Trophoblast cell (in vitro differentiated cells and primary cell): ENCODE results near the gene GRAMD1A.

ENCODE experiments used
- DNase-seq, 2 donors: peaks; one replicate each; pipeline ENCODE4 v3.0.0-alpha.2; 2016
- H2AFZ ChIP-seq: 2 replicates; pipeline ENCODE4 v1.6.1; 2013; ENCODE audit warnings: low read length, moderate library complexity, mild to moderate bottlenecking; ENCODE audit not compliant: insufficient read depth, poor library complexity
- H2AK5ac ChIP-seq: 2 replicates; pipeline ENCODE4 v1.6.1; 2013; ENCODE audit warnings: mild to moderate bottlenecking, low read length
- H2BK120ac ChIP-seq: 2 replicates; pipeline ENCODE4 v1.6.1; 2013; ENCODE audit warnings: low read length, mild to moderate bottlenecking, moderate library complexity; ENCODE audit not compliant: insufficient read depth, poor library complexity
- H2BK12ac ChIP-seq: 2 replicates; pipeline ENCODE4 v1.6.1; 2013; ENCODE audit warnings: mild to moderate bottlenecking, low read length, moderate library complexity
- H2BK5ac ChIP-seq: 2 replicates; pipeline ENCODE4 v1.6.1; 2013; ENCODE audit warnings: low read length, low read depth, moderate library complexity, mild to moderate bottlenecking; ENCODE audit not compliant: poor library complexity
- H3K14ac ChIP-seq: 2 replicates; pipeline ENCODE4 v1.6.1; 2013; ENCODE audit warnings: mild to moderate bottlenecking, low read length
- H3K18ac ChIP-seq: 2 replicates; pipeline ENCODE4 v1.6.1; 2013; ENCODE audit warnings: mild to moderate bottlenecking, low read length
- H3K23ac ChIP-seq: 2 replicates; pipeline ENCODE4 v1.6.1; 2013; ENCODE audit warnings: low read length
- H3K27ac ChIP-seq: 2 replicates; pipeline ENCODE4 v1.5.1; 2013; ENCODE audit warnings: low read depth, mild to moderate bottlenecking, inconsistent platforms, low read length, moderate library complexity
- H3K27me3 ChIP-seq: 2 replicates; pipeline ENCODE4 v1.6.1; 2013; ENCODE audit warnings: inconsistent platforms, mild to moderate bottlenecking, low read length, moderate library complexity; ENCODE audit not compliant: insufficient read depth
- H3K36me3 ChIP-seq, 2 experiments: 1 replicate in 1 of 2; 2 replicates in 1 of 2; pipeline ENCODE4 v1.6.1; 2013; ENCODE audit warnings: low read length in 2 of 2, mild to moderate bottlenecking in 2 of 2, moderate library complexity in 1 of 2; ENCODE audit not compliant: insufficient read depth in 2 of 2, control insufficient read depth in 1 of 2
- H3K4ac ChIP-seq: 2 replicates; pipeline ENCODE4 v1.6.1; 2013; ENCODE audit warnings: low read depth, mild to moderate bottlenecking, low read length, moderate library complexity
- H3K4me1 ChIP-seq, 2 experiments: 1 replicate in 1 of 2; 2 replicates in 1 of 2; pipeline ENCODE4 v1.6.1; 2013; ENCODE audit warnings: low read length in 2 of 2, mild to moderate bottlenecking in 2 of 2, moderate library complexity in 1 of 2; ENCODE audit not compliant: insufficient read depth in 2 of 2, control insufficient read depth in 1 of 2
- H3K4me2 ChIP-seq: 2 replicates; pipeline ENCODE4 v1.6.1; 2013; ENCODE audit warnings: inconsistent platforms, mild to moderate bottlenecking, low read length, moderate library complexity
- H3K4me3 ChIP-seq: 2 replicates; pipeline ENCODE4 v1.5.1; 2013; ENCODE audit warnings: mild to moderate bottlenecking, low read depth, low read length, inconsistent platforms
- H3K79me1 ChIP-seq: one replicate; pipeline ENCODE4 v1.6.1; 2013; ENCODE audit warnings: low read length
- H3K79me2 ChIP-seq: 2 replicates; pipeline ENCODE4 v1.6.1; 2013; ENCODE audit warnings: low read length, mild to moderate bottlenecking; ENCODE audit not compliant: control insufficient read depth, insufficient read depth, poor library complexity
- H3K9ac ChIP-seq: 2 replicates; pipeline ENCODE4 v1.6.1; 2013; ENCODE audit warnings: mild to moderate bottlenecking, low read length
- H3K9me3 ChIP-seq: 2 replicates; pipeline ENCODE4 v1.6.1; 2013; ENCODE audit warnings: low read depth, mild to moderate bottlenecking, control low read depth, inconsistent platforms, low read length; ENCODE audit not compliant: insufficient read depth
- H4K12ac ChIP-seq: 2 replicates; pipeline ENCODE4 v1.6.1; 2013; ENCODE audit warnings: low read depth, mild to moderate bottlenecking, low read length, moderate library complexity
- H4K8ac ChIP-seq: 2 replicates; pipeline ENCODE4 v1.6.1; 2013; ENCODE audit warnings: low read depth, mild to moderate bottlenecking, low read length, moderate library complexity
- H4K91ac ChIP-seq: one replicate; pipeline ENCODE4 v1.6.1; 2013; ENCODE audit warnings: low read depth, mild to moderate bottlenecking, low read length, moderate library complexity
- WGBS: extraction: QIAGEN DNeasy Blood & Tissue Kit; methylation state at CpG from one replicate; pipeline ENCODE4 v1.1.7; 2013; ENCODE audit warnings: missing lambda C conversion rate; ENCODE audit not compliant: insufficient read length, insufficient coverage; ENCODE audit errors: extremely low coverage; 5-methylcytosine and 5-hydroxymethylcytosine counted together

GRAMD1A gene

DNA sequence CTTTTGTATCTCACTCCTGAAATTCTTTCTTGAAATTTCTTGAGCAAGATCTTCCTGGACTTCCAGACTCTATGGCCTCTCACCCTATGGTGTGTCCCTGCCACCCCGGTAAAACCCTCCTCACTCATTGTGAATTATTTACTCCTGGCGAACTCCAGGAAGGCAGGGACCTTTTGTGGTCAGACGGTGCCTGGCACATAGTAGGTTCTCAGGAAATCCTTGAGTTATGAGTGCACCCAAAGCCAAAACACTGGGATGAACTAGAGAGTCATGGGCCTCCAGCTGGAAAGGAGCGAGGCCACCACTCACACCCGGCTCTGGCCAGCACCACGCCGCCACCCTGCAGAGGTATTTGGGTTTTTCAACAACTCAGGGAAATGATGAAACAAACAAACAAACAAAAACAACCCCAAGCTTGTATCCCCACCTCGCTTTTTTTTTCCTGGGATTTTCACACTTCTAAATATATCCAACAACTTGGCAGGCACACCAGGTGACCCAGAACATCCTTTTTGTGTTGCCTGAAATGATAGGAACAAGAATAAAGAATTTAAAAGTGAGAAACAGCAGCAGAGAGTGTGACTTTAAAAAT is 52.6 kb downstream of the GRAMD1A start:
- H3K4me2 ChIP-seq: no peak overlapping the region
- no peaks in the 10 kb centered on the region for H3K36me3 ChIP-seq
- no peaks in the 10 kb centered on the region for H3K4me1 ChIP-seq
- H2AFZ ChIP-seq: no peak overlapping the region
- H3K79me2 ChIP-seq: no peaks in the 10 kb centered on the region
- no peaks in the 10 kb centered on the region for H3K9me3 ChIP-seq
- H2BK5ac ChIP-seq: no peak overlapping the region
- H3K14ac ChIP-seq: no peak overlapping the region
- no peak overlapping the region for H2AK5ac ChIP-seq
- H3K23ac ChIP-seq: no peak overlapping the region
- H3K4ac ChIP-seq: no peak overlapping the region
- H3K27ac ChIP-seq: no peak overlapping the region
- H3K18ac ChIP-seq: no peak overlapping the region
- WGBS: no CpG with 5 or more reads among the region's 8 CpGs
- H3K4me3 ChIP-seq: no peak overlapping the region
- no peak overlapping the region for H2BK12ac ChIP-seq
- H4K91ac ChIP-seq: no peak overlapping the region
- H4K12ac ChIP-seq: no peak overlapping the region
- no peaks in the 10 kb centered on the region for H3K27me3 ChIP-seq
- no peaks in the 10 kb centered on the region for H3K79me1 ChIP-seq
- no peak overlapping the region for H3K9ac ChIP-seq
- no peak overlapping the region for H4K8ac ChIP-seq
- no peak overlapping the region for H2BK120ac ChIP-seq
- no peak for DNase-seq

- H3K4me2 ChIP-seq: no peak overlapping the region
- H3K9ac ChIP-seq: no peak overlapping the region
- H3K4ac ChIP-seq: no peak overlapping the region
- H3K23ac ChIP-seq: no peak overlapping the region
- no peaks in the 10 kb centered on the region for H3K79me2 ChIP-seq
- H3K18ac ChIP-seq: no peak overlapping the region
- H4K8ac ChIP-seq: no peak overlapping the region
- no peak overlapping the region for H2BK120ac ChIP-seq
- no peaks in the 10 kb centered on the region for H3K4me1 ChIP-seq
- no peak overlapping the region for H4K12ac ChIP-seq
- DNase-seq: no peak
- no peak overlapping the region for H3K4me3 ChIP-seq
- no peak overlapping the region for H2AK5ac ChIP-seq
- no peaks in the 10 kb centered on the region for H3K36me3 ChIP-seq
- no peaks in the 10 kb centered on the region for H3K79me1 ChIP-seq
- H2BK5ac ChIP-seq: no peak overlapping the region
- H2AFZ ChIP-seq: no peak overlapping the region
- H3K9me3 ChIP-seq: no peaks in the 10 kb centered on the region
- WGBS: no CpG with 5 or more reads among the region's 9 CpGs
- no peak overlapping the region for H2BK12ac ChIP-seq
- H3K27ac ChIP-seq: no peak overlapping the region
- no peaks in the 10 kb centered on the region for H3K27me3 ChIP-seq
- no peak overlapping the region for H4K91ac ChIP-seq
- H3K14ac ChIP-seq: no peak overlapping the region
These were observed 53.7 kb downstream of the GRAMD1A start for GRCh38 chr19:35053667-35054293.

GRCh38 chr19:35054626-35055025 is 54.5 kb downstream of the GRAMD1A start:
- no peak for DNase-seq
- Histone ChIP-seq H2BK120ac (no peak overlapping the region), H4K8ac (no peak overlapping the region), H3K23ac (no peak overlapping the region), H2AK5ac (no peak overlapping the region), H3K27me3 (no peaks in the 10 kb centered on the region), H2BK12ac (no peak overlapping the region), H3K79me2 (no peaks in the 10 kb centered on the region), H3K27ac (no peak overlapping the region), H3K4me3 (no peak overlapping the region), H3K4me2 (no peak overlapping the region), H2AFZ (no peak overlapping the region), H2BK5ac (no peak overlapping the region), H3K4ac (no peak overlapping the region), H3K9ac (no peak overlapping the region), H3K79me1 (no peaks in the 10 kb centered on the region), H3K36me3 (no peaks in the 10 kb centered on the region), H4K12ac (no peak overlapping the region), H4K91ac (no peak overlapping the region), H3K4me1 (no peaks in the 10 kb centered on the region), H3K9me3 (no peaks in the 10 kb centered on the region), H3K18ac (no peak overlapping the region), H3K14ac (no peak overlapping the region)
- WGBS: no CpG with 5 or more reads among the region's 9 CpGs

DNA sequence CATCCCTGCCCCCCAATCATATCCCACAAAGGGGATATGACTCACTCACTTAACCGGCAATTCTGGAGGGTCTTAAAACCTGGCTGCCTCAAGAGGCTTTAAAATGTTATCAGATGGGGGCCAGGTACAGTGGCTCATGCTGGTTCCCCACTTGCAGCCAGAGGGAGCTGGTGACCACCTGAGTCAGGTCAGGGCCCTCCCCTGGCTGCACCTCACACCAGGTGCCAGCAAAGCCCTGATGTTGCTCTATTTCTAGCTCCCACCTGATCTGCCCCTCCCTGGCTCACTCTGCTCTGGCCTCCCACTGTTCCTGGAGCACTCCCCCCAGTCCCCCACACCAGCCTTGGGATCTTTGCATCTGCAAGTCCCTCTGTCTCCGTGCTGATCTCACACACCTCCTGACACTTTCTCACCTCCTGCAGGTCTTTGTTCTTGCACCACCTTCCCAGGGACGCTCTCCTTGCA is 55.6 kb downstream of the GRAMD1A start:
- Histone ChIP-seq H3K4me3 (no peak overlapping the region), H3K9me3 (no peaks in the 10 kb centered on the region), H4K8ac (no peak overlapping the region), H4K91ac (no peak overlapping the region), H3K4me2 (no peak overlapping the region), H2BK12ac (no peak overlapping the region), H2BK5ac (no peak overlapping the region), H3K4me1 (no peaks in the 10 kb centered on the region), H3K4ac (no peak overlapping the region), H4K12ac (no peak overlapping the region), H2AFZ (no peak overlapping the region), H3K23ac (no peak overlapping the region), H3K27ac (no peak overlapping the region), H3K36me3 (no peaks in the 10 kb centered on the region), H3K18ac (no peak overlapping the region), H3K27me3 (no peaks in the 10 kb centered on the region), H2BK120ac (no peak overlapping the region), H3K79me2 (no peaks in the 10 kb centered on the region), H3K14ac (no peak overlapping the region), H3K79me1 (no peaks in the 10 kb centered on the region), H2AK5ac (no peak overlapping the region), H3K9ac (no peak overlapping the region)
- WGBS: no CpG with 5 or more reads among the region's 3 CpGs
- no peak for DNase-seq
